Erythroblast (primary cell): ENCODE results near the gene MEGF11.

Experiments
- GATA1 ChIP-seq: IDR thresholded peaks from 2 replicates; pipeline ENCODE4 v1.6.1; 2011; ENCODE audit warnings: low read depth, mild to moderate bottlenecking, control low read depth, low read length, moderate library complexity
- POLR2A ChIP-seq: IDR thresholded peaks from 2 replicates; pipeline ENCODE4 v1.6.1; 2011; ENCODE audit warnings: mild to moderate bottlenecking, low read length

DNA sequence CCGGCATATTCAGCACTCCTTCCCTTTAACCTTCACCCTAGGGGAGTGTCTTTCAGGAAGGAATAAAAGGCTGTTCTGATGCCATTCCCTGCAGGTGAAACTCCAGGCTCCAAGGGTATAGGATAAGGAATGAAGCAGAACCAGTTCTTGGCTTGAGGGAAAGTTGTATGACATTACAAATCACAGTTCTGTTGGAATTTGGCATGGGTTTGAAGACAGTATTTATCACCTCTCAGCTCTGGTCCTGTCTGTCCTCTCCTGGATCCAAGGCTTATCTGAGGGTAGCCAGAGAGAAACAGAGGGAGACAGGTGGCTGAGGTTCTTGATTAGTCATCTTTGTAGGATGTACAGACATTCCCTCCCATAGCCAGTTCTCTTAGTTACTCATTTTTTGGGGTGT lies 347.2 kb downstream of the MEGF11 start:
- no peak for TF ChIP-seq POLR2A
- TF ChIP-seq GATA1: no peak
